Measurements from ENCODE around the gene CADM1. TPM values are rescaled to one million over a fixed set of nuclear protein-coding genes. Genes with fewer than 3 reads are reported as not detected.

CADM1 gene
- total RNA-seq, 1 donor from 2014 or later: 51.1 TPM

DNA sequence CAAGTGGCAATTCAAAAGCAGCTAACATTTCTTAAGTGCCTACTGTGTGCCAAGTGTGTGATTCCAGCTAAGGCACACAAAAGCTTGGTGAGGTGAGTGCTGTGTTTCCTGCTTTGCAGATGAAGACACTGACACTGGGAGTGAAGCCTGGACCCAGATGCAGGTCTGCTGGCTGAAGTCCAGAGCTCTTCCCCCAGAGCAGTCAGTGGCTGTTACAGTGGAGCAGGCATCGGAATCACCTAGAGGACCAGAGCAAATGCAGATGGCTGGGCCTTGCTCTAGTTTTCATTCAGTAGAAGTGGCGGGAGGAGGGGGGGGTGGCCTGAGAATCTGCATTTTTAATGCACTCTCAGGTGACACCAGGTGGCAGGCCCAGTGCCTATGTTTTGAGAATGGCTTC, 342.3 kb downstream of the CADM1 start:
- no peak overlapping the region for H3K4me3 ChIP-seq
- DNase-seq: no peak
- TF ChIP-seq, protein P1, sequence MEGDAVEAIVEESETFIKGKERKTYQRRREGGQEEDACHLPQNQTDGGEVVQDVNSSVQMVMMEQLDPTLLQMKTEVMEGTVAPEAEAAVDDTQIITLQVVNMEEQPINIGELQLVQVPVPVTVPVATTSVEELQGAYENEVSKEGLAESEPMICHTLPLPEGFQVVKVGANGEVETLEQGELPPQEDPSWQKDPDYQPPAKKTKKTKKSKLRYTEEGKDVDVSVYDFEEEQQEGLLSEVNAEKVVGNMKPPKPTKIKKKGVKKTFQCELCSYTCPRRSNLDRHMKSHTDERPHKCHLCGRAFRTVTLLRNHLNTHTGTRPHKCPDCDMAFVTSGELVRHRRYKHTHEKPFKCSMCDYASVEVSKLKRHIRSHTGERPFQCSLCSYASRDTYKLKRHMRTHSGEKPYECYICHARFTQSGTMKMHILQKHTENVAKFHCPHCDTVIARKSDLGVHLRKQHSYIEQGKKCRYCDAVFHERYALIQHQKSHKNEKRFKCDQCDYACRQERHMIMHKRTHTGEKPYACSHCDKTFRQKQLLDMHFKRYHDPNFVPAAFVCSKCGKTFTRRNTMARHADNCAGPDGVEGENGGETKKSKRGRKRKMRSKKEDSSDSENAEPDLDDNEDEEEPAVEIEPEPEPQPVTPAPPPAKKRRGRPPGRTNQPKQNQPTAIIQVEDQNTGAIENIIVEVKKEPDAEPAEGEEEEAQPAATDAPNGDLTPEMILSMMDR (IDR thresholded peaks at IDR 0.05; ENCODE audit: borderline replicate concordance): no peak
- intact Hi-C loops (cut with micrococcal nuclease): no loop called here
- no peaks in the 10 kb centered on the region for H3K9me3 ChIP-seq (replicated peaks)
- H3K4me1 ChIP-seq: peaks cover under 1% of the 10 kb centered on the region
- no peak overlapping the region for H3K27ac ChIP-seq (replicated peaks)
- H3K36me3 ChIP-seq: no peaks in the 10 kb centered on the region
- peaks cover 58% of the 10 kb centered on the region for H3K27me3 ChIP-seq (ENCODE audit: low read depth)

DNA sequence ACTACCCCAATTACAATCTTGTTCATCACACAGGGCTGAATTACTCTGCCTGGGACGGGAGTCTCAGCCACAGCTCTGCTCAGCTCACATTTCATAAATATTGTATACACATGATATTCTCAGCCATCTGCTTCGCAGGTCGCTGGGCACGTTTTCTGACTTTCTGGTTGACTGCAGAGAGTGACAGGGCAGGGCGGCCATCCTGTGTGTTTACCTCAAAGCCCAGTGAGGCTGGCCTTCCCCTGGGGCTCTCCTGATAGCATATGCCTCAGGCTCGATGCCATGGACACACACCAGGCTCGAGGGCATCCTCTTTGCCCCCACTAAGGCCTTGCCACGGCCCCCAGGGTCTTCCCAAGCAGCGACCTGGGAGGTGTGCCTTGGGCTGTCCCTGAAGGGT, 345.0 kb downstream of the CADM1 start:
- Histone ChIP-seq H3K4me1 (no peaks in the 10 kb centered on the region), H3K4me3 (no peak overlapping the region), H3K36me3 (no peaks in the 10 kb centered on the region), H3K27me3 (ENCODE audit: low read depth) (peaks cover 64% of the 10 kb centered on the region), H3K27ac (replicated peaks) (no peak overlapping the region), H3K9me3 (replicated peaks) (no peaks in the 10 kb centered on the region)
- TF ChIP-seq, protein P1 (IDR thresholded peaks at IDR 0.05; ENCODE audit: borderline replicate concordance): no peak
- intact Hi-C loops (cut with micrococcal nuclease): no loop called here
- no peak for DNase-seq

DNA sequence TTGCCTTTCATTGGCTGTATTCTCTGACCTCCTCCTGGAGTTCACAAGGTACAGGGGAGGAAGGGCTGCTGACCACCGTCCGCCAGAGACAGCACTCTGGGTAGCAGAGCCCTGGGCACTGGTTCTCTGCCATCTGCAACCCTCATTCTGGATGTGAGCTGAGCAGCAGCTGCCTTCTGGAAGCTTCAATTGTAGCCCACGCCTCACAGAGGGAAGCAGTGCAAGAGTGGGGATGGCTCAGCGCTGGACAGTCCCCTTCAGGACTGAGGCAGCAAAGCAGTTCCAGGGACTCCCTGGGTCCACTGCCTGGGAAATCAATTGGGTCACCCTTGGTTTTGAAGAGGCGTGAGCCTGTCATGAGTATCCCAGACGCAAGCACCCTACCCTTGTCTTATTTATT, 346.2 kb downstream of the CADM1 start:
- Histone ChIP-seq H3K4me1 (no peaks in the 10 kb centered on the region), H3K4me3 (no peak overlapping the region), H3K9me3 (replicated peaks) (no peaks in the 10 kb centered on the region), H3K36me3 (no peaks in the 10 kb centered on the region), H3K27ac (replicated peaks) (no peak overlapping the region), H3K27me3 (ENCODE audit: low read depth) (peaks cover 70% of the 10 kb centered on the region)
- intact Hi-C loops (cut with micrococcal nuclease): no loop called here
- DNase-seq: no peak
- TF ChIP-seq, protein P1 (IDR thresholded peaks at IDR 0.05; ENCODE audit: borderline replicate concordance): no peak

DNA sequence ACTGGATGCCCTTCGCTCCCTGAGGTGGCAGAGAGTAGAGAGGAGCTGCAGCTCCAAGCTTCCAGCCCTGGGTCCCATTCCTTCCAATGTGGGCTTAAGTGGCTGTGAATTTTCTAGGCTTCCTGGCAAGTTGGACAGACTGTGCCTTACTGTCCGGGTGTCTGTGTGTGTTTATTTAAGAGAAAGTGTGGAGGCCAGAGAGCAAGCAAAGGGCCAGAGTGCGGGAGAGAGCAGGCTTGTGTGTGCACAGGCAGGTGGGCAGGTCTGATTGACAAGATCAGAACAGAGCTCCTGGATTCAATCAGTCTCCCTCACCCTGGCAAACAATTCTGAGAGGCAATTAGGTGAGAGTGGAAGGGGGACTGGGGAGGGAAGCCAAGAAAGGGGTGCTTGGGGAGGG, 347.0 kb downstream of the CADM1 start:
- Histone ChIP-seq H3K27me3 (ENCODE audit: low read depth) (peaks cover 68% of the 10 kb centered on the region), H3K27ac (replicated peaks) (no peak overlapping the region), H3K4me3 (no peak overlapping the region), H3K9me3 (replicated peaks) (no peaks in the 10 kb centered on the region), H3K36me3 (no peaks in the 10 kb centered on the region), H3K4me1 (no peaks in the 10 kb centered on the region)
- TF ChIP-seq, protein P1 (IDR thresholded peaks at IDR 0.05; ENCODE audit: borderline replicate concordance): no peak
- DNase-seq: no peak
- intact Hi-C loops (cut with micrococcal nuclease): no loop called here

DNA sequence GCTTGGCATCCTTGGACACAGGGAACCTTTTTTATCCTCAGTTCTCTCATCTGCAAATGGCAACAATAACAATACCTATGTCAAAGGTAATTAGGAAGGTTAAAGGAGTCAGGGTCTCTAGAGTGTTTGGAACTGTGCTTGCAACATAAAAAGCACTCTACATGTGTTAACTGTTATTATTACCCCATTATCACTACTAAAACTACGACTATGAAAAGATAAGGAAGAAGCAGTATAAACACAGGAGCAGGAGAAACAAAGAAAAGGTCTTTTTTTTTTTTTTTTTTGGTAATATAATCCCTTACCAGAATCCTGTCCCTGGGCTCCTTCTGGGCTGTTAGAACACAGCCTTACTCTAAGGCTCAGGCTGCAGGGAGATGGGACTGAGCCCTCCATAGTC, 348.2 kb downstream of the CADM1 start:
- Histone ChIP-seq H3K27me3 (ENCODE audit: low read depth) (peaks cover 55% of the 10 kb centered on the region), H3K4me1 (no peaks in the 10 kb centered on the region), H3K9me3 (replicated peaks) (no peaks in the 10 kb centered on the region), H3K4me3 (no peak overlapping the region), H3K27ac (replicated peaks) (no peak overlapping the region), H3K36me3 (no peaks in the 10 kb centered on the region)
- DNase-seq: no peak
- intact Hi-C loops (cut with micrococcal nuclease): no loop called here
- TF ChIP-seq, protein P1 (IDR thresholded peaks at IDR 0.05; ENCODE audit: borderline replicate concordance): no peak

DNA sequence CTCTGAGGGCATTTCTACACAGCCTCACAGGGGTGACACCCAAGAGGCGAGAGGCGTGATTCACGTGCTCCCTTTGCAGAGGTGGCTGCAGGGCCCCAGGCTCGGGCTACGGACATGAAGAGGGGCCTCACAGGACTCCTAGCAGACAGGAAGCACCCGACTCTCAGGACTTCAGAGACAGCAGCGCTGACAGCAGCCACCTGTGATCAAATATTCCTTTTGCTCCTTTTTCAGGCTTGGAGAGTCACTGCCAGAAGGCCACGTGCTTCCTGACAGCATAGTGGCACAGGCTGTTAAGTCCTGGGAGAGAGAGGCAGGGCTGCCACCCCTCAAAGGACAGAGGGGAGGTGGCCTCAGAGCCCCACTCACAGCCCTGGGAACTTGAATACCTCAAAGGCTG, 348.9 kb downstream of the CADM1 start:
- TF ChIP-seq, protein P1 (IDR thresholded peaks at IDR 0.05; ENCODE audit: borderline replicate concordance): no peak
- no peak for DNase-seq
- Histone ChIP-seq H3K27ac (replicated peaks) (no peak overlapping the region), H3K4me1 (no peaks in the 10 kb centered on the region), H3K4me3 (no peak overlapping the region), H3K27me3 (ENCODE audit: low read depth) (peaks cover 51% of the 10 kb centered on the region), H3K36me3 (no peaks in the 10 kb centered on the region), H3K9me3 (replicated peaks) (no peaks in the 10 kb centered on the region)
- intact Hi-C loops (cut with micrococcal nuclease): no loop called here
